Trophoblast cell (in vitro differentiated cells and primary cell): Measurements from ENCODE around the gene SEPSECS.

Experiments
- DNase-seq, 2 donors: peaks; one replicate each; pipeline ENCODE4 v3.0.0-alpha.2; 2016
- H2AFZ ChIP-seq: 2 replicates; pipeline ENCODE4 v1.6.1; 2013; ENCODE audit warnings: low read length, moderate library complexity, mild to moderate bottlenecking; ENCODE audit not compliant: insufficient read depth, poor library complexity
- H2AK5ac ChIP-seq: 2 replicates; pipeline ENCODE4 v1.6.1; 2013; ENCODE audit warnings: mild to moderate bottlenecking, low read length
- H2BK120ac ChIP-seq: 2 replicates; pipeline ENCODE4 v1.6.1; 2013; ENCODE audit warnings: low read length, mild to moderate bottlenecking, moderate library complexity; ENCODE audit not compliant: insufficient read depth, poor library complexity
- H2BK12ac ChIP-seq: 2 replicates; pipeline ENCODE4 v1.6.1; 2013; ENCODE audit warnings: mild to moderate bottlenecking, low read length, moderate library complexity
- H2BK5ac ChIP-seq: 2 replicates; pipeline ENCODE4 v1.6.1; 2013; ENCODE audit warnings: low read length, low read depth, moderate library complexity, mild to moderate bottlenecking; ENCODE audit not compliant: poor library complexity
- H3K14ac ChIP-seq: 2 replicates; pipeline ENCODE4 v1.6.1; 2013; ENCODE audit warnings: mild to moderate bottlenecking, low read length
- H3K18ac ChIP-seq: 2 replicates; pipeline ENCODE4 v1.6.1; 2013; ENCODE audit warnings: mild to moderate bottlenecking, low read length
- H3K23ac ChIP-seq: 2 replicates; pipeline ENCODE4 v1.6.1; 2013; ENCODE audit warnings: low read length
- H3K27ac ChIP-seq: 2 replicates; pipeline ENCODE4 v1.5.1; 2013; ENCODE audit warnings: low read depth, mild to moderate bottlenecking, inconsistent platforms, low read length, moderate library complexity
- H3K27me3 ChIP-seq: 2 replicates; pipeline ENCODE4 v1.6.1; 2013; ENCODE audit warnings: inconsistent platforms, mild to moderate bottlenecking, low read length, moderate library complexity; ENCODE audit not compliant: insufficient read depth
- H3K36me3 ChIP-seq, 2 experiments: 1 replicate in 1 of 2; 2 replicates in 1 of 2; pipeline ENCODE4 v1.6.1; 2013; ENCODE audit warnings: low read length in 2 of 2, mild to moderate bottlenecking in 2 of 2, moderate library complexity in 1 of 2; ENCODE audit not compliant: insufficient read depth in 2 of 2, control insufficient read depth in 1 of 2
- H3K4ac ChIP-seq: 2 replicates; pipeline ENCODE4 v1.6.1; 2013; ENCODE audit warnings: low read depth, mild to moderate bottlenecking, low read length, moderate library complexity
- H3K4me1 ChIP-seq, 2 experiments: 1 replicate in 1 of 2; 2 replicates in 1 of 2; pipeline ENCODE4 v1.6.1; 2013; ENCODE audit warnings: low read length in 2 of 2, mild to moderate bottlenecking in 2 of 2, moderate library complexity in 1 of 2; ENCODE audit not compliant: insufficient read depth in 2 of 2, control insufficient read depth in 1 of 2
- H3K4me2 ChIP-seq: 2 replicates; pipeline ENCODE4 v1.6.1; 2013; ENCODE audit warnings: inconsistent platforms, mild to moderate bottlenecking, low read length, moderate library complexity
- H3K4me3 ChIP-seq: 2 replicates; pipeline ENCODE4 v1.5.1; 2013; ENCODE audit warnings: mild to moderate bottlenecking, low read depth, low read length, inconsistent platforms
- H3K79me1 ChIP-seq: one replicate; pipeline ENCODE4 v1.6.1; 2013; ENCODE audit warnings: low read length
- H3K79me2 ChIP-seq: 2 replicates; pipeline ENCODE4 v1.6.1; 2013; ENCODE audit warnings: low read length, mild to moderate bottlenecking; ENCODE audit not compliant: control insufficient read depth, insufficient read depth, poor library complexity
- H3K9ac ChIP-seq: 2 replicates; pipeline ENCODE4 v1.6.1; 2013; ENCODE audit warnings: mild to moderate bottlenecking, low read length
- H3K9me3 ChIP-seq: 2 replicates; pipeline ENCODE4 v1.6.1; 2013; ENCODE audit warnings: low read depth, mild to moderate bottlenecking, control low read depth, inconsistent platforms, low read length; ENCODE audit not compliant: insufficient read depth
- H4K12ac ChIP-seq: 2 replicates; pipeline ENCODE4 v1.6.1; 2013; ENCODE audit warnings: low read depth, mild to moderate bottlenecking, low read length, moderate library complexity
- H4K8ac ChIP-seq: 2 replicates; pipeline ENCODE4 v1.6.1; 2013; ENCODE audit warnings: low read depth, mild to moderate bottlenecking, low read length, moderate library complexity
- H4K91ac ChIP-seq: one replicate; pipeline ENCODE4 v1.6.1; 2013; ENCODE audit warnings: low read depth, mild to moderate bottlenecking, low read length, moderate library complexity
- WGBS: extraction: QIAGEN DNeasy Blood & Tissue Kit; methylation state at CpG from one replicate; pipeline ENCODE4 v1.1.7; 2013; ENCODE audit warnings: missing lambda C conversion rate; ENCODE audit not compliant: insufficient read length, insufficient coverage; ENCODE audit errors: extremely low coverage; 5-methylcytosine and 5-hydroxymethylcytosine counted together

Gene SEPSECS

DNA sequence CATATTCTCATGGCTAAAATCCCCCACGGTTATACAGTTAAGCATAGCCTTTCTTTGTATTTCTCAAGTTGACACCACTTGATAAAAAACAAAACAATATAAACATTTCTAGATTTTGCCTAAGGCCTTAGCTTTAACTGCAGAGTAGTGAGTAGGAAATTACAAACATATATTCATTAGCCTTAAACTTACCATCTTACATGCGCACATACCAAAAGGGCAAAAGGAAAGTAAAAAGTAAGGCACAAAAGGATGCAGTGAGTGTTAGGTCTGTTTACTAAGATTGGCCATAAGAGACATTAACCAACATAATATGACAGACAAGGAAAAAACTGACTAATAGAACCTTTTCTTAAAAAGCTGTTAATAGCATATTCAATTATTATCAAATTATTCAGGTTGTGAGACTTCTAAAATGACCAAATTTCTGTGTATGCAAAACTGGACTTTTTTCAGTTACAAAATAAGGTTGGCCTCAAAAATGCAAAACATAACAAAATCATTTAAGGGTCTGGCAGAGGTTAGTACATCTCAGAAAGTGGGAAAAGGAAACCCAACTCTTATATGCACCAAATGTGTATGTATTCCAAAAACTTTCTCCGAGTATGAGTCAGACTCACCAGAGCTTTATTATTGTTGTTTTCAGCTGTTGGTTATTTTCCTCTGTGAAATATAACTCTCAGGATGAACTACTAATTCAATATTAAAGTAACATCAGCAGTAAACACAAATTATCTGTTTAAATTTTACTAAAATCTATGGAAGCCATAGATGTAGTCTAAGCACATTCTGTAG is 39.9 kb downstream of the SEPSECS start:
- Histone ChIP-seq H2BK12ac (no peak overlapping the region), H3K23ac (no peak overlapping the region), H2AFZ (no peak overlapping the region), H3K9ac (no peak overlapping the region), H4K91ac (no peak overlapping the region), H2AK5ac (no peak overlapping the region), H3K27ac (no peak overlapping the region), H3K14ac (no peak overlapping the region), H3K79me1 (no peaks in the 10 kb centered on the region), H3K9me3 (peaks cover 2% of the 10 kb centered on the region), H3K18ac (no peak overlapping the region), H2BK5ac (no peak overlapping the region), H3K4me2 (no peak overlapping the region), H3K27me3 (no peaks in the 10 kb centered on the region), H3K79me2 (no peaks in the 10 kb centered on the region), H2BK120ac (no peak overlapping the region), H3K4me1 (no peaks in the 10 kb centered on the region), H4K8ac (no peak overlapping the region), H4K12ac (no peak overlapping the region), H3K4me3 (no peak overlapping the region), H3K36me3 (no peaks in the 10 kb centered on the region), H3K4ac (no peak overlapping the region)
- no CpG with 5 or more reads among the region's 3 CpGs for WGBS
- no peak for DNase-seq

DNA sequence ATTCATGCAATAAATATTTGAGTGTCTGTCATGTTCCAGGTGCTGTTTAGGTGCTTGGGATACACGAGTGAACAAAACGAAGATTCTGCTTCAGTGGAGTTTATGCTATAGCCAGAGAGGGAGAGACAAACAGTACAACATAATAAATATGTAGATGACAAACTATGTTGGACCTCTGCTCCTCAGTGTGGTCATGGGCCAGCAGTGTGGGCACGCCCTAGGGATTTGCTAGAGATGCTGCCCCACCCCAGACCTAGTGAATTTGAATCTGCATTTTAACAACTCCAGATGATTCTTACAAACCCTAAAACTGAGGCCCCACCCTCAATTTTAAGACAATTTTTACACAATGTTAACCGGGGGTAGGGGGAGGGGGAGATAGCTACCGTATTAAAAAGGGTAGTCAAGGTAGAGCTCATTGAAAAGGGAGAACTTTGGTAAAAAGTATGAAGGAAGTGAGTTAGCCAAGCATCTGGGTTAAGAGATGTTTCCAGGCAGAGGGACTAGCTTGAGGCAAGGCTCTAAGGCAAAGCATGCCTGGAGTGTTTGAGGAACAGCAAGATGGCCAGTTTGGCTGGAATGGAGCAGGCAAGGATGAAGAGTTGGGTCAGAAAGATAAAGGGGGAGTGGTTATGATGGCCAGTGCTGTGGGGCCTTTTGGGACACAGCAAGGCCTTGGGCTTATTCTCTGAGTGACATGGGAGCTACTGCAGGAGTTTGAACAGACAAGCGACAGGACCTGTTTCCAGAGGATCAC is 42.4 kb downstream of the SEPSECS start:
- Histone ChIP-seq H3K4me3 (no peak overlapping the region), H3K27ac (no peak overlapping the region), H3K18ac (no peak overlapping the region), H3K4me2 (no peak overlapping the region), H2AFZ (no peak overlapping the region), H4K8ac (no peak overlapping the region), H3K4me1 (no peaks in the 10 kb centered on the region), H2AK5ac (no peak overlapping the region), H3K14ac (no peak overlapping the region), H3K79me2 (no peaks in the 10 kb centered on the region), H3K9me3 (peaks cover 2% of the 10 kb centered on the region), H3K4ac (no peak overlapping the region), H2BK5ac (no peak overlapping the region), H3K9ac (no peak overlapping the region), H4K12ac (no peak overlapping the region), H2BK12ac (no peak overlapping the region), H2BK120ac (no peak overlapping the region), H3K79me1 (no peaks in the 10 kb centered on the region), H3K23ac (no peak overlapping the region), H3K27me3 (no peaks in the 10 kb centered on the region), H3K36me3 (no peaks in the 10 kb centered on the region), H4K91ac (no peak overlapping the region)
- WGBS: no CpG with 5 or more reads among the region's 6 CpGs
- DNase-seq: peak; percentile 77 to 80

DNA sequence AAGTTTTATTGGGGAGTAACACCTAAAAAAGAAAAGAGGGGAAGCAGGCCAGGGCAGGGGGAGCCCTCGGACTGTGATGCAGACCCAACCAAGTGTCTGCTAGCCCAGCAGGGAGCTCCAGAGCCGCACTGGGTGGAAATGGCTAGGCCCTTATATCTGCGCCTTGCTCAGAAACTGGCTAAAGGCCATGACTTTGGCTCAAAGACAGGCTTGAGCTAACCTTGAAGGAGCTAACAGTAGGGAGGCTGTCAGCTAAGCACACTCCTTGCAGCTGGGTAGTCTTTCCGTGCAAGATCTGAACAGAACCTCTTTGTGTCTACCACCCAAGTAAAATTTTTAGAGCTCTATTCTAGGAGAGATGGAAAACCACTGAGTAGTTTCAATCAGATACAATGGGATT is 43.0 kb downstream of the SEPSECS start:
- Histone ChIP-seq H3K4me3 (no peak overlapping the region), H3K79me2 (no peaks in the 10 kb centered on the region), H3K23ac (no peak overlapping the region), H3K14ac (peak overlapping the region; percentile 11), H3K27ac (no peak overlapping the region), H2BK5ac (no peak overlapping the region), H2BK120ac (peak overlapping the region; percentile 11), H2BK12ac (peak overlapping the region; percentile 64), H4K91ac (peak overlapping the region; percentile 47), H3K4ac (no peak overlapping the region), H3K79me1 (no peaks in the 10 kb centered on the region), H3K9ac (no peak overlapping the region), H3K4me2 (no peak overlapping the region), H3K27me3 (no peaks in the 10 kb centered on the region), H4K12ac (no peak overlapping the region), H2AK5ac (no peak overlapping the region), H3K18ac (no peak overlapping the region), H4K8ac (no peak overlapping the region), H3K4me1 (no peaks in the 10 kb centered on the region), H3K36me3 (no peaks in the 10 kb centered on the region), H2AFZ (no peak overlapping the region), H3K9me3 (peaks cover 2% of the 10 kb centered on the region)
- no peak for DNase-seq
- no CpG with 5 or more reads among the region's 4 CpGs for WGBS

DNA sequence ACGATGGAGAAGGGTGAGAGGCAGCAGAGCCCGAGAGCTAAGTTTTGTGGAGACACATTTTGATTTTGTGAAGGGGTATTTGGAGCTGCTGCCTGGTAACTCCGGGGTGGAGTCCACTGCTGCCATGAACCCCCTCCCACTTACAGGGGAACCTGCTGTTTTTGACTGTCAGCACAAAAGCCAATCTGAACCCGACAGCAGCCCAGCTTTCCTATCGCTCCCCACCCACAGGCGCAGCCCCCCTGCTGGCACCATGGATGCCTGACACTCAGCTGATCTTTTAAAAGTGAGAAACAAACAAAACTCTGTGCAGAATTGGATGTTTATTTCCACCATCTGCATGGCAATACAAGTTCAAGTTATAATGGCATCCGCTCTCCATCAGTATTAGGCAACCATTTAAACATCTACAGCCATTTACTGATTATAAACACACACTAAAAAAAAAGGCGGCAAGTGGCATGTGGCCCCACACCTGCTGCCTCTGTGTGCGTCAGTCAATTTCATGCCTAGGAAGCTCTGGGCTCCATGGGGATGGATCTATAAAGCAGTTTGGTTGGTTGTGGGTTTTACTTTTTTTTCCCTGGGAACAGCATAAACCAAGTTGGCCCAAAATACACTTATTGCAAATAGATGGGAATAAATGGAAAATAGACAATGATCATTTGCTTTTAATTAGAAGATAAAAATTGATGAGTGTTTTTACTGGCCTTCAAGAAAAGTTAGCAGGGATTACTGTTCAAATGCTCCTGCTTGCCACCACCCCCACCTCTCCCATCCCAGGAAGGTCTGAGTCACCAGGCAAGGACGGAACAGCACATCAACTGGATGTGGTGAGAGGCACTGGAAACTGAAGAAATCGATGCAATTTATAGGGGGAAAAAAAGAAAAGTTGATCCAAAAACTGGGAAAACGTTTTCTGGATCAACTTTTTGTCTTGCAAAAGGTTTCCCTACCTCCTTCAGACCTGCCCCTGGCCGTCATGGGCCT is 46.0 kb downstream of the SEPSECS start:
- no peak for DNase-seq
- WGBS: no CpG with 5 or more reads among the region's 13 CpGs
- H4K91ac ChIP-seq: no peak overlapping the region

More for the DNA sequence above, 46.0 kb downstream of the SEPSECS start:
- H3K4me1 ChIP-seq: no peaks in the 10 kb centered on the region
- H3K4me3 ChIP-seq: no peak overlapping the region
- no peak overlapping the region for H2BK120ac ChIP-seq
- H3K79me2 ChIP-seq: no peaks in the 10 kb centered on the region
- no peak overlapping the region for H4K8ac ChIP-seq
- no peak overlapping the region for H3K23ac ChIP-seq
- no peak overlapping the region for H3K27ac ChIP-seq
- H2BK12ac ChIP-seq: no peak overlapping the region
- no peak overlapping the region for H2AFZ ChIP-seq
- no peaks in the 10 kb centered on the region for H3K36me3 ChIP-seq
- H3K9me3 ChIP-seq: peaks cover 3% of the 10 kb centered on the region
- no peaks in the 10 kb centered on the region for H3K27me3 ChIP-seq
- no peak overlapping the region for H3K14ac ChIP-seq
- H3K18ac ChIP-seq: no peak overlapping the region
- H3K79me1 ChIP-seq: no peaks in the 10 kb centered on the region
- no peak overlapping the region for H2BK5ac ChIP-seq
- no peak overlapping the region for H4K12ac ChIP-seq
- no peak overlapping the region for H2AK5ac ChIP-seq
- H3K9ac ChIP-seq: no peak overlapping the region
- no peak overlapping the region for H3K4me2 ChIP-seq
- H3K4ac ChIP-seq: no peak overlapping the region
